CD4-positive, alpha-beta T cell treated with Interleukin-12 subunit alpha and Interleukin-12 subunit beta, for 1 hour (primary cell): Measurements from ENCODE around the gene HIVEP3.

Source experiments
- DNase-seq: peaks from one replicate; pipeline ENCODE4 v3.0.0-alpha.2; 2020

The HIVEP3 gene

GRCh38 chr1:41749991-41750745, 168.6 kb downstream of the HIVEP3 start:
- no peak for DNase-seq

GRCh38 chr1:41745022-41745421, 173.7 kb downstream of the HIVEP3 start:
- DNase-seq: no peak

GRCh38 chr1:41743366-41743765, 175.4 kb downstream of the HIVEP3 start:
- DNase-seq: no peak

GRCh38 chr1:41742219-41742618, 176.5 kb downstream of the HIVEP3 start:
- no peak for DNase-seq

- DNase-seq: no peak
Measured at GRCh38 chr1:41741244-41741643, 177.5 kb downstream of the HIVEP3 start.

GRCh38 chr1:41740630-41741239, 178.0 kb downstream of the HIVEP3 start:
- DNase-seq: peak; percentile 29

GRCh38 chr1:41740058-41740457, 178.7 kb downstream of the HIVEP3 start:
- no peak for DNase-seq

GRCh38 chr1:41739061-41739955, 179.4 kb downstream of the HIVEP3 start:
- peak; percentile 84 for DNase-seq

GRCh38 chr1:41738475-41738874, 180.2 kb downstream of the HIVEP3 start:
- DNase-seq: no peak

- no peak for DNase-seq
Measured at GRCh38 chr1:41738006-41738405, 180.7 kb downstream of the HIVEP3 start.

- DNase-seq: no peak
Measured at GRCh38 chr1:41735631-41736260, 183.0 kb downstream of the HIVEP3 start.

GRCh38 chr1:41735139-41735538, 183.6 kb downstream of the HIVEP3 start:
- no peak for DNase-seq

GRCh38 chr1:41734201-41734970, 184.3 kb downstream of the HIVEP3 start:
- no peak for DNase-seq

GRCh38 chr1:41733725-41734124, 185.0 kb downstream of the HIVEP3 start:
- no peak for DNase-seq

- no peak for DNase-seq
Measured at GRCh38 chr1:41733021-41733420, 185.7 kb downstream of the HIVEP3 start.

- DNase-seq: no peak
Measured at GRCh38 chr1:41731516-41732030, 187.1 kb downstream of the HIVEP3 start.

GRCh38 chr1:41730806-41731205, 187.9 kb downstream of the HIVEP3 start:
- no peak for DNase-seq

- peak; percentile 68 for DNase-seq
Measured at GRCh38 chr1:41728403-41729202, 190.1 kb downstream of the HIVEP3 start.

- DNase-seq: no peak
Measured at GRCh38 chr1:41727749-41728115, 191.0 kb downstream of the HIVEP3 start.

- DNase-seq: peak; percentile 42
Measured at GRCh38 chr1:41726899-41727748, 191.6 kb downstream of the HIVEP3 start.
